Peyer's patch (tissue), 4 donors: ENCODE results near the gene PCNT. TPM values are rescaled to one million over a fixed set of nuclear protein-coding genes. Genes with fewer than 3 reads are reported as not detected.
"Not testable (repeated sequence)": the region's sequence is repeated elsewhere in the genome, so short reads cannot be mapped to it uniquely, and the experiment has no call there.

ENCODE experiments used
- DNase-seq, 3 donors: peaks; one replicate each; pipeline ENCODE4 v3.0.0-alpha.2; 2017 to 2019
- H3K27ac ChIP-seq, 4 donors: fragments of 200-600 bp; sonication (generic); one replicate each; pipeline ENCODE4 v1.5.1; 2016 to 2019
- H3K27me3 ChIP-seq, 2 donors: fragments of 200-600 bp; sonication (generic); one replicate each; pipeline ENCODE4 v1.5.1; 2019
- H3K36me3 ChIP-seq, 3 donors: fragments of 200-600 bp; sonication (generic); one replicate each; pipeline ENCODE4 v1.5.1; 2016 to 2019
- H3K4me1 ChIP-seq, 4 donors: fragments of 200-600 bp; sonication (generic); one replicate each; pipeline ENCODE4 v1.5.1; 2016 to 2019
- H3K4me3 ChIP-seq, 4 donors: fragments of 200-600 bp; sonication (generic); 1 replicate in 3 of 4; 2 replicates in 1 of 4; pipeline ENCODE4 v1.5.1; 2016 to 2019; ENCODE audit warnings: mild to moderate bottlenecking in 1 of 4
- H3K9me3 ChIP-seq, 4 donors: fragments of 200-600 bp; sonication (generic); one replicate each; pipeline ENCODE4 v1.5.1; 2016 to 2019; ENCODE audit warnings: mild to moderate bottlenecking in 1 of 4
- CTCF ChIP-seq, 6 experiments: fragments of 450-650 bp in 4 of 6; fragments of 200-600 bp in 2 of 6; sonication (generic) in 1 of 6; IDR thresholded peaks; one replicate each; pipeline ENCODE4 v1.5.1; 2017 to 2019; ENCODE audit warnings: antibody characterized with exemption in 6 of 6, mild to moderate bottlenecking in 3 of 6, moderate library complexity in 1 of 6
- POLR2A ChIP-seq, 2 donors: fragments of 450-650 bp; IDR thresholded peaks; one replicate each; pipeline ENCODE4 v1.5.1; 2017; ENCODE audit warnings: antibody characterized with exemption in 2 of 2, mild to moderate bottlenecking in 2 of 2, moderate library complexity in 2 of 2
- total RNA-seq, 4 donors: library from RNA; depleted of rRNA; stranded (reverse); fragments of >200 nt; gene quantifications; one replicate each; pipeline ENCODE4 v1.1.0, GENCODE V29; 2016

The PCNT gene
- total RNA-seq, 4 donors from 2014 or later: 29.2 to 119 (median 59.5) TPM

GRCh38 chr21:46401186-46401910, 77.4 kb downstream of the PCNT start:
- no peaks in the 10 kb centered on the region for H3K9me3 ChIP-seq
- no peak overlapping the region for H3K27ac ChIP-seq
- TF ChIP-seq POLR2A (IDR thresholded peaks at IDR 0.05) (no peak), CTCF (IDR thresholded peaks at IDR 0.05) (no peak)
- H3K36me3 ChIP-seq: peaks cover 0 to 45% (median 0%) of the 10 kb centered on the region in 3 donors
- H3K4me1 ChIP-seq: no peaks in the 10 kb centered on the region
- no peak overlapping the region for H3K4me3 ChIP-seq
- no peaks in the 10 kb centered on the region for H3K27me3 ChIP-seq
- no peak for DNase-seq

- H3K36me3 ChIP-seq: peaks cover 0 to 41% (median 0%) of the 10 kb centered on the region in 3 donors
- TF ChIP-seq CTCF (IDR thresholded peaks at IDR 0.05): no peak
- TF ChIP-seq POLR2A (IDR thresholded peaks at IDR 0.05): no peak
- no peak overlapping the region for H3K4me3 ChIP-seq
- DNase-seq: no peak
- H3K27me3 ChIP-seq: no peaks in the 10 kb centered on the region
- H3K9me3 ChIP-seq: no peaks in the 10 kb centered on the region
- H3K4me1 ChIP-seq: no peaks in the 10 kb centered on the region
- H3K27ac ChIP-seq: no peak overlapping the region
Measured at GRCh38 chr21:46402421-46402820, 78.5 kb downstream of the PCNT start.

- H3K4me3 ChIP-seq, DNase-seq: not testable (repeated sequence)
- peaks cover 0 to 32% (median 0%) of the 10 kb centered on the region in 3 donors for H3K36me3 ChIP-seq
Measured at GRCh38 chr21:46403234-46403811, 79.4 kb downstream of the PCNT start.

GRCh38 chr21:46404306-46404705, 80.3 kb downstream of the PCNT start:
- Histone ChIP-seq H3K27ac (no peak overlapping the region), H3K27me3 (no peaks in the 10 kb centered on the region), H3K9me3 (no peaks in the 10 kb centered on the region), H3K4me3 (no peak overlapping the region), H3K36me3 (peaks cover 0 to 31% (median 0%) of the 10 kb centered on the region in 3 donors), H3K4me1 (no peaks in the 10 kb centered on the region)
- no peak for DNase-seq
- no peak for TF ChIP-seq CTCF (IDR thresholded peaks at IDR 0.05)
- no peak for TF ChIP-seq POLR2A (IDR thresholded peaks at IDR 0.05)

More at GRCh38 chr21:46403234-46403811, 79.4 kb downstream of the PCNT start:
- H3K9me3 ChIP-seq, H3K4me1 ChIP-seq, H3K27me3 ChIP-seq, H3K27ac ChIP-seq: not testable (repeated sequence)

- H3K36me3 ChIP-seq: peaks cover 0 to 43% (median 0%) of the 10 kb centered on the region in 3 donors
- H3K9me3 ChIP-seq: no peaks in the 10 kb centered on the region
- DNase-seq: no peak
- H3K4me1 ChIP-seq: no peaks in the 10 kb centered on the region
- no peaks in the 10 kb centered on the region for H3K27me3 ChIP-seq
- no peak overlapping the region for H3K27ac ChIP-seq
- TF ChIP-seq CTCF (IDR thresholded peaks at IDR 0.05) (no peak), POLR2A (IDR thresholded peaks at IDR 0.05) (no peak)
- H3K4me3 ChIP-seq: no peak overlapping the region
Measured at GRCh38 chr21:46406001-46406400, 82.0 kb downstream of the PCNT start.

GRCh38 chr21:46409641-46410406, 85.9 kb downstream of the PCNT start:
- no peak for DNase-seq
- H3K27me3 ChIP-seq: no peaks in the 10 kb centered on the region
- H3K36me3 ChIP-seq: peaks cover 0 to 37% (median 0%) of the 10 kb centered on the region in 3 donors
- TF ChIP-seq CTCF (IDR thresholded peaks at IDR 0.05) (no peak), POLR2A (IDR thresholded peaks at IDR 0.05) (no peak)
- H3K27ac ChIP-seq: no peak overlapping the region
- no peak overlapping the region for H3K4me3 ChIP-seq
- H3K4me1 ChIP-seq: no peaks in the 10 kb centered on the region
- no peaks in the 10 kb centered on the region for H3K9me3 ChIP-seq
